A549 treated with Mapracorat at 1 μM for 4 hours (cell line): ENCODE results near the gene XNDC1N. TPM values are rescaled to one million over a fixed set of nuclear protein-coding genes. Genes with fewer than 3 reads are reported as not detected.

ENCODE experiments used
- total RNA-seq: library from RNA; stranded (reverse); fragments of 200-300 nt; extraction: Qiagen RNA extraction; gene quantifications from 5 replicates; pipeline ENCODE4 v1.2.3, GENCODE V29; 2022

XNDC1N gene
- total RNA-seq, result 2.2 to 4.3 TPM (median 3.4 TPM) in 5 replicates

GRCh38 chr11:71927820-71928736, at the start of gene XNDC1N:
Gene XNDC1N (minus strand): TSS chr11:71928594. CDS start chr11:71923353, 5,241 bp downstream.

GRCh38 chr11:71928737-71929443, 496 bp upstream of the XNDC1N start, which contains the start of gene RNF121:
Gene RNF121 (plus strand): TSS chr11:71929046. CDS start chr11:71929062, 16 bp downstream.

Other genes with a start within 250 kb of the XNDC1N start
- gene DEFB108B, start 95.4 kb downstream of the XNDC1N start, total RNA-seq, result not detected in 5 replicates
- gene DEFB131B, start 50.1 kb downstream of the XNDC1N start, total RNA-seq, result not detected in 5 replicates
- 46.3 to 52.8 TPM (median 48.3 TPM) in 5 replicates for gene RNF121, start 452 bp upstream of the XNDC1N start, total RNA-seq
- gene IL18BP, start 70.3 kb upstream of the XNDC1N start, total RNA-seq, result 2.8 to 4.4 TPM (median 4.3 TPM) in 5 replicates
- gene NUMA1, start 151.9 kb upstream of the XNDC1N start, total RNA-seq, result 52.8 to 68.2 TPM (median 66.7 TPM) in 5 replicates
- gene LRRC51, start 152.3 kb upstream of the XNDC1N start, total RNA-seq, result 5.9 to 9.9 TPM (median 8.1 TPM) in 5 replicates
- gene LAMTOR1, start 174.7 kb upstream of the XNDC1N start, total RNA-seq, result 134 to 155 TPM (median 136 TPM) in 5 replicates
- not detected in 5 replicates for gene TOMT, start 177.3 kb upstream of the XNDC1N start, total RNA-seq
- gene ANAPC15, start 184.1 kb upstream of the XNDC1N start, total RNA-seq, result 83.8 to 91.6 TPM (median 89.3 TPM) in 5 replicates
- 0.19 TPM in 1 of 5 replicates, not detected in the others for gene FOLR3, start 207.1 kb upstream of the XNDC1N start, total RNA-seq